ENCODE measurements around the gene AK6.
"Not testable (repeated sequence)": the region's sequence is repeated elsewhere in the genome, so short reads cannot be mapped to it uniquely, and the experiment has no call there.

Gene AK6

GRCh38 chr5:69369340-69370121 lies at the start of gene AK6, which contains the start of the genes RAD17 and TAF9:
AK6 (minus strand) TSS chr5:69369520; CDS start chr5:69369490, 30 bp downstream.
RAD17 (plus strand) TSS chr5:69369818; CDS start chr5:69372209, 2,391 bp downstream.
TAF9 (minus strand) TSS chr5:69369520; CDS start chr5:69365737, 3,783 bp downstream.
- peak; percentile 88 for DNase-seq

GRCh38 chr5:69418554-69418953 lies 49.2 kb upstream of the AK6 start:
- no peak for DNase-seq

- DNase-seq, result no peak
Observed at GRCh38 chr5:69416699-69417098, 47.4 kb upstream of the AK6 start.

- no peak for DNase-seq
Observed at GRCh38 chr5:69416180-69416579, 46.9 kb upstream of the AK6 start.

- DNase-seq, result no peak
Observed at GRCh38 chr5:69415584-69415958, 46.3 kb upstream of the AK6 start.

- DNase-seq, result peak; percentile 83
Observed at GRCh38 chr5:69414885-69415583, 45.7 kb upstream of the AK6 start, which contains the start of gene MARVELD2. MARVELD2 (plus strand) TSS chr5:69415116; CDS start chr5:69419386, 4,270 bp downstream.

- DNase-seq, result no peak
Observed at GRCh38 chr5:69404659-69405330, 35.5 kb upstream of the AK6 start.

GRCh38 chr5:69378376-69378775 lies 9.1 kb upstream of the AK6 start:
- DNase-seq, result no peak

GRCh38 chr5:69374911-69375446 lies 5.7 kb upstream of the AK6 start:
- no peak for DNase-seq

GRCh38 chr5:69372394-69372793 lies 3.1 kb upstream of the AK6 start:
- no peak for DNase-seq

- not testable (repeated sequence) for DNase-seq
Observed at GRCh38 chr5:69370335-69370734, 1.0 kb upstream of the AK6 start.

- no peak for DNase-seq
Observed at GRCh38 chr5:69368458-69369339, 621 bp downstream of the AK6 start.

- DNase-seq, result no peak
Observed at GRCh38 chr5:69367697-69368279, 1.5 kb downstream of the AK6 start.

- no peak for DNase-seq
Observed at GRCh38 chr5:69364850-69365249, 4.5 kb downstream of the AK6 start.

- no peak for DNase-seq
Observed at GRCh38 chr5:69364414-69364813, 4.9 kb downstream of the AK6 start.

- no peak for DNase-seq
Observed at GRCh38 chr5:69360442-69360841, 8.9 kb downstream of the AK6 start.

- no peak for DNase-seq
Observed at GRCh38 chr5:69359699-69360098, 9.6 kb downstream of the AK6 start.

GRCh38 chr5:69350664-69351063 lies 18.7 kb downstream of the AK6 start:
- DNase-seq, result no peak

GRCh38 chr5:69343083-69343482 lies 26.2 kb downstream of the AK6 start:
- DNase-seq, result no peak

GRCh38 chr5:69341520-69342161 lies 27.7 kb downstream of the AK6 start:
- DNase-seq, result no peak

GRCh38 chr5:69335341-69335935 lies 33.9 kb downstream of the AK6 start:
- DNase-seq, result no peak
